Cardiac muscle cell (in vitro differentiated cells and primary cell): ENCODE data around the gene BMPR1B. TPM values are rescaled to one million over a fixed set of nuclear protein-coding genes. Genes with fewer than 3 reads are reported as not detected.

Source experiments
- DNase-seq, 2 donors: peaks; one replicate each; pipeline versions ENCODE4 v3.0.0 to v3.0.0-alpha.2; 2010 to 2017; ENCODE audit warnings: low read depth in 1 of 2, low spot score in 1 of 2
- H3K27ac ChIP-seq: fragments of 200-600 bp; sonication (generic); 2 replicates; pipeline ENCODE4 v1.5.1; 2016
- H3K27me3 ChIP-seq: fragments of 200-600 bp; sonication (generic); 2 replicates; pipeline ENCODE4 v1.6.0; 2016; ENCODE audit warnings: control low read depth
- H3K36me3 ChIP-seq: fragments of 200-600 bp; sonication (generic); 2 replicates; pipeline ENCODE4 v1.5.1; 2016; ENCODE audit warnings: control low read depth
- H3K4me1 ChIP-seq: fragments of 200-600 bp; sonication (generic); 2 replicates; pipeline ENCODE4 v1.8.1; 2017; ENCODE audit warnings: low read depth, mild to moderate bottlenecking, mixed run types
- H3K4me3 ChIP-seq: fragments of 200-600 bp; sonication (generic); 2 replicates; pipeline ENCODE4 v1.5.1; 2016; ENCODE audit warnings: mild to moderate bottlenecking
- H3K9me3 ChIP-seq: fragments of 200-600 bp; sonication (generic); 2 replicates; pipeline ENCODE4 v1.5.1; 2017; ENCODE audit warnings: low read depth, mild to moderate bottlenecking, control low read depth
- polyA plus RNA-seq: library from polyadenylated mRNA; unstranded; fragments of >200 nt; fragmentation: Nextera tagmentation; extraction: Ambion mirVana; gene quantifications from 2 replicates; pipeline ENCODE4 v1.2.1, GENCODE V29; 2016
- total RNA-seq: library from RNA; depleted of rRNA; stranded (reverse); fragments of >200 nt; gene quantifications from 2 replicates; pipeline ENCODE4 v1.2.3, GENCODE V29; 2016
- TF ChIP-seq, protein P1 (sequence below): IDR thresholded peaks from 2 replicates; pipeline ENCODE4 v1.5.1; 2012; ENCODE audit warnings: low read depth, mild to moderate bottlenecking, low read length

Gene BMPR1B
- total and polyA plus RNA-seq, 2 experiments from 2014 or later, result 0.53 to 1.8 TPM

DNA sequence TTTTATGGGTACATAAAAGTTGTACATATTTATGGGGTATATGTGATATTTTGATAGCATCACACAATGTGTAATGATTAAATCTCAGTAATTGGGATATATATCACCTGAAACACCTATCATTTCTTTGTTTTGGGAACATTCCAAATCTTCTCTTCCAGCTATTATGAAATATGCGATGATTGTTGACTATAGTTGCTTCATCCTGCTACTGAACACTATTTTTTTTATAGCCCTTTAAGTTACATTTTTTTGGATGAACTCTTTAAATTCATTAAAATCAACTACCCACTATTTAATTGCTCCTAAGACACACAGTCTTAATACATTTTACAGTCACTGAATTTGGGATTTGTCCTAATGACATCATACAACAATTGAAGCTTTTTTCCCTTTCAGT is 212.9 kb downstream of the BMPR1B start:
- H3K4me3 ChIP-seq, result no peak overlapping the region
- H3K27ac ChIP-seq, result no peak overlapping the region
- no peaks in the 10 kb centered on the region for H3K36me3 ChIP-seq
- H3K27me3 ChIP-seq, result no peaks in the 10 kb centered on the region
- TF ChIP-seq, protein P1, sequence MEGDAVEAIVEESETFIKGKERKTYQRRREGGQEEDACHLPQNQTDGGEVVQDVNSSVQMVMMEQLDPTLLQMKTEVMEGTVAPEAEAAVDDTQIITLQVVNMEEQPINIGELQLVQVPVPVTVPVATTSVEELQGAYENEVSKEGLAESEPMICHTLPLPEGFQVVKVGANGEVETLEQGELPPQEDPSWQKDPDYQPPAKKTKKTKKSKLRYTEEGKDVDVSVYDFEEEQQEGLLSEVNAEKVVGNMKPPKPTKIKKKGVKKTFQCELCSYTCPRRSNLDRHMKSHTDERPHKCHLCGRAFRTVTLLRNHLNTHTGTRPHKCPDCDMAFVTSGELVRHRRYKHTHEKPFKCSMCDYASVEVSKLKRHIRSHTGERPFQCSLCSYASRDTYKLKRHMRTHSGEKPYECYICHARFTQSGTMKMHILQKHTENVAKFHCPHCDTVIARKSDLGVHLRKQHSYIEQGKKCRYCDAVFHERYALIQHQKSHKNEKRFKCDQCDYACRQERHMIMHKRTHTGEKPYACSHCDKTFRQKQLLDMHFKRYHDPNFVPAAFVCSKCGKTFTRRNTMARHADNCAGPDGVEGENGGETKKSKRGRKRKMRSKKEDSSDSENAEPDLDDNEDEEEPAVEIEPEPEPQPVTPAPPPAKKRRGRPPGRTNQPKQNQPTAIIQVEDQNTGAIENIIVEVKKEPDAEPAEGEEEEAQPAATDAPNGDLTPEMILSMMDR, result no peak
- no peaks in the 10 kb centered on the region for H3K4me1 ChIP-seq
- no peaks in the 10 kb centered on the region for H3K9me3 ChIP-seq
- DNase-seq, result no peak

GRCh38 chr4:94974773-94975172 is 217.0 kb downstream of the BMPR1B start:
- peak in 1 of 2 donors; percentile 57 for DNase-seq
- Histone ChIP-seq H3K27ac (no peak overlapping the region), H3K9me3 (no peaks in the 10 kb centered on the region), H3K36me3 (no peaks in the 10 kb centered on the region), H3K4me1 (no peaks in the 10 kb centered on the region), H3K27me3 (no peaks in the 10 kb centered on the region), H3K4me3 (no peak overlapping the region)
- TF ChIP-seq, protein P1, result no peak

DNA sequence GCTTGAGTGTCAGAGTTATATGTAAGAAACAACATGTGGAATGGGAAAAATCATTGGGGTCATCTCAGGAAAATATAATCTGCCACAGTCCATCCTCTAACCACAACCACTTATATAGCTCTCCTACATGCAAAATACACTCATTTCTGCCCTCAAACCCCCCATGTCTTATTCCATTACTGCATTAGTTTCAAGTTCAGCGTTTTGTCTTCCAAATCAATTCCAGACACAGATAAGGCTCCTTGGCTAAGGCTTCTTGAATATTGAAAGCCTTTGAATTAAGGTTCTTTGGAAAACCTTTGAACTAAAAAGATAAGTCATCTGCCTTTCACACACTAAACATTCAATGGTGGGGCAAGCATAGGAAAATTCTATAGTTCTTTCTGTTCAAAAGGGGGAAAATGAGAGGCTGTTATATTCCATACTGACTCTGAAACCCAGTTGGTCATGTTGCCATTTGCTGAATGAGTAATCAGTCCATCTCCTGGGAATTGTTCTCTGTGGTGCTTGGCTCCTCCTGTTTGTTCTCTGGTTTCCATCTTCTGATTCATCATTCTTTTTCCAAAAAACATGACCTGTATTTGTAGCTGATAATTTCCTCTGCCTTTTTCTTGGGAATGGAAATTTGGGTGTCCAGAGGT is 218.7 kb downstream of the BMPR1B start:
- peak in 1 of 2 donors; percentile 75 for DNase-seq
- TF ChIP-seq, protein P1, result no peak
- Histone ChIP-seq H3K4me3 (no peak overlapping the region), H3K27me3 (no peaks in the 10 kb centered on the region), H3K36me3 (no peaks in the 10 kb centered on the region), H3K27ac (no peak overlapping the region), H3K4me1 (no peaks in the 10 kb centered on the region), H3K9me3 (no peaks in the 10 kb centered on the region)

DNA sequence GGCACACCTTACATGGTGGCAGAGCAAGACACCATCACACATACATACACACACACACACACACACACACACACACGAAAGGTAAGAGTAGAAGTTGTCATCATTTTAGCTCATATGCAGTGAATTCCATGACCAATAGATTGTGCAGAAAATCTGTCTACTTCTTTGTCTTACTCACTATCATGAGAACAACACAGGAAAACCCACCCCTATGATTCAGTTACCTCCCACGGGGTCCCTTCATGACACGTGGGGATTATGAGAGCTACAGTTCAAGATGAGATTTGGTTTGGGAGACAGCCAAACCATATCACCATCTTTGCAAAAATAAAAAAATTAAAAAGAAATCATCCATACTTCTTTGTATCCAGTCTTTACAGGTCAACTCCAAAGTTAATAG is 221.1 kb downstream of the BMPR1B start:
- Histone ChIP-seq H3K4me1 (peaks cover 5% of the 10 kb centered on the region), H3K36me3 (no peaks in the 10 kb centered on the region), H3K27me3 (no peaks in the 10 kb centered on the region), H3K9me3 (no peaks in the 10 kb centered on the region), H3K27ac (no peak overlapping the region), H3K4me3 (no peak overlapping the region)
- TF ChIP-seq, protein P1, result no peak
- DNase-seq, result peak in 1 of 2 donors; percentile 17

DNA sequence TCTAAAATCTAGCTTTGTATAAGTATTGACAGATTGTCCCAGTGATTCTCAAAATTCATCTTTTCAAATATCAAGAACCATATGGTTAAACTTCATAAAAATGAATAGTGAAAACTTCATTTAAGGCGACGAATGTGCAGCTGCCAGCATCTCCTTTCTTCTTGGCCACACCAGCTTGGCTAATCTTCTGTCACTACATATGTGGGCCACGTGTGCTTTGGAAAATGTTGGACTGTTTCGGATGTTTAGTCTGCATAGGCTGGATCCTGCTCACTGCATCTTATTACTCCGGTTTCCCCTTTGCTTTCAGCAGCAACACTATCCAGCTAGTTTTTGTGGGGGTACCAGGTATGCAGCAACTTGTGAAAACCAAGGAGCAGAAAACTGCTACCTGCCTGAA is 221.9 kb downstream of the BMPR1B start:
- Histone ChIP-seq H3K36me3 (no peaks in the 10 kb centered on the region), H3K4me1 (peaks cover 12% of the 10 kb centered on the region), H3K27ac (no peak overlapping the region), H3K4me3 (no peak overlapping the region), H3K27me3 (no peaks in the 10 kb centered on the region), H3K9me3 (no peaks in the 10 kb centered on the region)
- TF ChIP-seq, protein P1, result no peak
- no peak for DNase-seq
